D721Med (cell line): Measurements from ENCODE around the gene SLC25A34.

ENCODE experiments used
- DNase-seq: peaks from one replicate; pipeline ENCODE4 v3.0.0; 2011; ENCODE audit warnings: low spot score; ENCODE audit not compliant: insufficient read length
- FAIRE-seq: peaks from 2 replicates; lab custom pipeline; 2011; peaks lifted over from hg19 to GRCh38; lab: Jason Lieb, UNC
- CTCF ChIP-seq: IDR thresholded peaks from 2 replicates; pipeline ENCODE4 v1.5.1; 2012; ENCODE audit warnings: mild to moderate bottlenecking, control low read depth; ENCODE audit not compliant: insufficient read depth; ENCODE audit errors: missing control alignments

The SLC25A34 gene

GRCh38 chr1:15764269-15764764, 28.3 kb downstream of the SLC25A34 start:
- no peak for DNase-seq
- TF ChIP-seq CTCF: no peak
- no peak for FAIRE-seq

DNA sequence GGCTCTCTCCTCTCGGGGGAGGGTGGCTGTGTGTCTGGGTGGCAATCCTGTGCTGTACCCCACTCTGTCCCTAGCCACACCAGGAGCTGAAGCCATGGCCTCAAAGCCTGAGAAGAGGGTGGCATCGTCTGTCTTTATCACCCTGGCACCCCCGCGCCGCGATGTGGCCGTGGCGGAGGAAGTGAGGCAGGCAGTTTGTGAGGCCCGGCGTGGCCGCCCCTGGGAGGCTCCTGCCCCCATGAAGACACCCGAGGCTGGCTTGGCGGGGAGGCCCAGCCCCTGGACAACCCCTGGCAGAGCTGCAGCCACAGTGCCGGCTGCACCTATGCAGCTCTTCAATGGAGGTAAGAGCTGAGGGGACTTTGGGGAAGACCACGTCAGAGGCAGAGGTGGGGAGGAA, 28.8 kb downstream of the SLC25A34 start:
- FAIRE-seq (no peak), DNase-seq (no peak)
- TF ChIP-seq CTCF: no peak

GRCh38 chr1:15765495-15766194, 29.6 kb downstream of the SLC25A34 start:
- TF ChIP-seq CTCF: no peak
- DNase-seq (no peak), FAIRE-seq (no peak)

DNA sequence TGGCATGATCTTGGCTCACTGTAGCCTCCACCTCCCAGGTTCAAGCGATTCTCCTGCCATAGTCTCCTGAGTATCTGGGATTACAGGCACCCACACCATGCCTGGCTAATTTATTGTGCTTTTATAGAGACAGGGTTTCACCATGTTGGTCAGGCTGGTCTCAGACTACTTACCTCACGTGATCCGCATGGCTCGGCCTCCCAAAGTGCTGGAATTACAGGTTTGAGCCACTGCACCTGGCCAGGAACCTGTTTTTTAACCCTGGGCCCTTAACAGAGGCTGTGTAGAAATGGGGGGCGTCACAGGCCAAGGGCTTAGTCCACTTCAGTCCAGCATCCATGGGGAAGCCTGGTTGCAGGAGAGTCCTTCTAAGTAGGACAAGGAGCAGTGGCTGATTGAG, 31.9 kb downstream of the SLC25A34 start:
- no peak for TF ChIP-seq CTCF
- FAIRE-seq: no peak

DNA sequence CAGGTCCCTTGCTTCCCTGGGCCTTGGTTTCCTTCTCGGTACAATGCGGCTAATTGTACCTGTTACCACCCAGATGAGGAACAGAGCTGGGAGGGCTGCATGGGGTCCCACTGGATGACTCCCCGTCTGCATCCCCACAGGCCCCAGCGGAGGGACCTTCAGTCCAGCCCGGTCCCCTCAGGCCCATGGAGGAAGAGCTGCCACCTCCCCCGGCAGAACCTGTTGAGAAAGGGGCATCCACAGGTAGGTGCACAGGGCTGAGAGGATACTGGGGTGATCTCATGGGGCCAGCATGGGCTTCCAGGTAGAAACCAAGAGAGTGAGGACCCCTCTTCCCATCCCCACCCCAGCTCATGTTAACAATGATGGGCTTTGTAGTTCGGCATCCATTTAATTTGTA, 32.3 kb downstream of the SLC25A34 start:
- no peak for TF ChIP-seq CTCF
- no peak for DNase-seq
- no peak for FAIRE-seq

More for the DNA sequence above, 31.9 kb downstream of the SLC25A34 start:
- DNase-seq: no peak

DNA sequence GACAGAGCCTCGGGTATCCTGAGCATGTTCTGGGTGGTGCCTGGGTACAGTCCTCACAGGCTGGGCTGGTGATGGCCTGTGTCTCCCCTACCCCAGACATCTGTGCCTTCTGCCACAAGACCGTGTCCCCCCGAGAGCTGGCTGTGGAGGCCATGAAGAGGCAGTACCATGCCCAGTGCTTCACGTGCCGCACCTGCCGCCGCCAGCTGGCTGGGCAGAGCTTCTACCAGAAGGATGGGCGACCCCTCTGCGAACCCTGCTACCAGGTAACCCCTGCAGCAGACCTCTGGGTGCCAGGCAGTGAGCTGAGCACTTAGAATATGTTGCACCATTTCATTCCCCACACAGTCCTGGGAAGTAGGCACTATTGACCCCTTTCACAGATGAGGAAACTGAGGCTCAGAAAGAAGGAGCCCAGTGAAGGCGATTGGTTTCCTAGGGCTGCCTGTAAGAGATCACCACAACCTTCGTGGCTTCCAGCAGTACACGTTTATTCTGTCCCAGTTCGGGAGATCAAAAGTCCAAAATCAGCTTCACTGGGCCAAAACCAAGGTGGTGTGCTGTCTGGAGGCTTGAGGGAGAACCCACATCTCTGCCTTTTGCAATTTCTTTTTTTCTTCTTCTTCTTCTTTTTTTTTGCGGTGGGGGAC, 34.4 kb downstream of the SLC25A34 start:
- TF ChIP-seq CTCF: no peak
- no peak for DNase-seq
- no peak for FAIRE-seq
